ENCODE results near the gene EIF4G1. TPM values are rescaled to one million over a fixed set of nuclear protein-coding genes. Genes with fewer than 3 reads are reported as not detected.

Gene EIF4G1
- total RNA-seq, 1 donor: 245 TPM

DNA sequence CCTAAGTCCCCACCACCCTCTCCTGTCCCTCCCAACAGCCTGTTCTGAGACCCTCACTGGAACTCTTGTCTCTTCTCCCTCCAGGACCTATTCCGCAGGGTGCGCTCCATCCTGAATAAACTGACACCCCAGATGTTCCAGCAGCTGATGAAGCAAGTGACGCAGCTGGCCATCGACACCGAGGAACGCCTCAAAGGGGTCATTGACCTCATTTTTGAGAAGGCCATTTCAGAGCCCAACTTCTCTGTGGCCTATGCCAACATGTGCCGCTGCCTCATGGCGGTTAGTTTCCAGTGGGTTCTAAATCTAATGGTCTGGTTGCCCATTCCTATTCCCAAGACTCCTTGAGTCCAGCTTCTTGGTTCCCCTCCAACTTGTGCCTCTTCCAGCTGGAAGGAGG lies 9.3 kb downstream of the EIF4G1 start:
- Histone ChIP-seq H4K20me1 (ENCODE audit: insufficient read depth, low read length) (peaks cover 82% of the 10 kb centered on the region), H3K4me1 (ENCODE audit: insufficient read depth, low read length) (peaks cover 24% of the 10 kb centered on the region)
- DNase-seq (ENCODE audit: insufficient read length, low spot score, missing footprints): no peak

GRCh38 chr3:184325269-184325668 lies 10.9 kb downstream of the EIF4G1 start:
- Histone ChIP-seq H3K4me1 (ENCODE audit: insufficient read depth, low read length) (peaks cover 10% of the 10 kb centered on the region), H3K27ac (ENCODE audit: low read depth, low read length) (no peak overlapping the region), H3K79me2 (ENCODE audit: insufficient read depth, low read length) (peaks cover 93% of the 10 kb centered on the region), H3K4me3 (ENCODE audit: insufficient read depth, low read length) (no peak overlapping the region), H3K36me3 (ENCODE audit: insufficient read depth, low read length) (peaks cover 100% of the 10 kb centered on the region), H3K9me3 (ENCODE audit: low read depth, low read length) (no peaks in the 10 kb centered on the region), H3K4me2 (ENCODE audit: insufficient read depth, low read length) (no peak overlapping the region), H4K20me1 (ENCODE audit: insufficient read depth, low read length) (peaks cover 75% of the 10 kb centered on the region), H2AFZ (ENCODE audit: low read length) (no peak overlapping the region), H3K27me3 (ENCODE audit: insufficient read depth, low read length) (no peaks in the 10 kb centered on the region)
- TF ChIP-seq, protein P1, sequence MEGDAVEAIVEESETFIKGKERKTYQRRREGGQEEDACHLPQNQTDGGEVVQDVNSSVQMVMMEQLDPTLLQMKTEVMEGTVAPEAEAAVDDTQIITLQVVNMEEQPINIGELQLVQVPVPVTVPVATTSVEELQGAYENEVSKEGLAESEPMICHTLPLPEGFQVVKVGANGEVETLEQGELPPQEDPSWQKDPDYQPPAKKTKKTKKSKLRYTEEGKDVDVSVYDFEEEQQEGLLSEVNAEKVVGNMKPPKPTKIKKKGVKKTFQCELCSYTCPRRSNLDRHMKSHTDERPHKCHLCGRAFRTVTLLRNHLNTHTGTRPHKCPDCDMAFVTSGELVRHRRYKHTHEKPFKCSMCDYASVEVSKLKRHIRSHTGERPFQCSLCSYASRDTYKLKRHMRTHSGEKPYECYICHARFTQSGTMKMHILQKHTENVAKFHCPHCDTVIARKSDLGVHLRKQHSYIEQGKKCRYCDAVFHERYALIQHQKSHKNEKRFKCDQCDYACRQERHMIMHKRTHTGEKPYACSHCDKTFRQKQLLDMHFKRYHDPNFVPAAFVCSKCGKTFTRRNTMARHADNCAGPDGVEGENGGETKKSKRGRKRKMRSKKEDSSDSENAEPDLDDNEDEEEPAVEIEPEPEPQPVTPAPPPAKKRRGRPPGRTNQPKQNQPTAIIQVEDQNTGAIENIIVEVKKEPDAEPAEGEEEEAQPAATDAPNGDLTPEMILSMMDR (IDR thresholded peaks at IDR 0.05; ENCODE audit: extremely low read depth, low read depth, low read length): no peak
- DNase-seq (ENCODE audit: insufficient read length, low spot score, missing footprints): peak; percentile 61

More for the DNA sequence above, 9.3 kb downstream of the EIF4G1 start:
- Histone ChIP-seq H3K4me2 (ENCODE audit: insufficient read depth, low read length) (no peak overlapping the region), H3K27me3 (ENCODE audit: insufficient read depth, low read length) (no peaks in the 10 kb centered on the region), H3K79me2 (ENCODE audit: insufficient read depth, low read length) (peaks cover 91% of the 10 kb centered on the region), H3K36me3 (ENCODE audit: insufficient read depth, low read length) (peaks cover 89% of the 10 kb centered on the region), H2AFZ (ENCODE audit: low read length) (no peak overlapping the region), H3K4me3 (ENCODE audit: insufficient read depth, low read length) (no peak overlapping the region), H3K9me3 (ENCODE audit: low read depth, low read length) (no peaks in the 10 kb centered on the region), H3K27ac (ENCODE audit: low read depth, low read length) (no peak overlapping the region)
- TF ChIP-seq, protein P1 (IDR thresholded peaks at IDR 0.05; ENCODE audit: extremely low read depth, low read depth, low read length): no peak

GRCh38 chr3:184325715-184326369 lies 11.4 kb downstream of the EIF4G1 start:
- Histone ChIP-seq H3K36me3 (ENCODE audit: insufficient read depth, low read length) (peaks cover 98% of the 10 kb centered on the region), H2AFZ (ENCODE audit: low read length) (no peak overlapping the region), H4K20me1 (ENCODE audit: insufficient read depth, low read length) (peaks cover 69% of the 10 kb centered on the region), H3K27ac (ENCODE audit: low read depth, low read length) (no peak overlapping the region), H3K79me2 (ENCODE audit: insufficient read depth, low read length) (peaks cover 87% of the 10 kb centered on the region), H3K4me1 (ENCODE audit: insufficient read depth, low read length) (peaks cover 4% of the 10 kb centered on the region), H3K4me2 (ENCODE audit: insufficient read depth, low read length) (no peak overlapping the region), H3K27me3 (ENCODE audit: insufficient read depth, low read length) (no peaks in the 10 kb centered on the region), H3K4me3 (ENCODE audit: insufficient read depth, low read length) (no peak overlapping the region), H3K9me3 (ENCODE audit: low read depth, low read length) (no peaks in the 10 kb centered on the region)
- DNase-seq (ENCODE audit: insufficient read length, low spot score, missing footprints): peak; percentile 65
- TF ChIP-seq, protein P1 (IDR thresholded peaks at IDR 0.05; ENCODE audit: extremely low read depth, low read depth, low read length): no peak

- H3K4me3 ChIP-seq (ENCODE audit: insufficient read depth, low read length): no peak overlapping the region
- peaks cover 87% of the 10 kb centered on the region for H3K79me2 ChIP-seq (ENCODE audit: insufficient read depth, low read length)
- no peak overlapping the region for H2AFZ ChIP-seq (ENCODE audit: low read length)
- H3K36me3 ChIP-seq (ENCODE audit: insufficient read depth, low read length): peaks cover 98% of the 10 kb centered on the region
- DNase-seq (ENCODE audit: insufficient read length, low spot score, missing footprints): peak; percentile 47
- H3K27ac ChIP-seq (ENCODE audit: low read depth, low read length): no peak overlapping the region
- H4K20me1 ChIP-seq (ENCODE audit: insufficient read depth, low read length): peaks cover 68% of the 10 kb centered on the region
- TF ChIP-seq, protein P1 (IDR thresholded peaks at IDR 0.05; ENCODE audit: extremely low read depth, low read depth, low read length): no peak
- peaks cover 6% of the 10 kb centered on the region for H3K4me1 ChIP-seq (ENCODE audit: insufficient read depth, low read length)
- no peaks in the 10 kb centered on the region for H3K27me3 ChIP-seq (ENCODE audit: insufficient read depth, low read length)
- no peaks in the 10 kb centered on the region for H3K9me3 ChIP-seq (ENCODE audit: low read depth, low read length)
- no peak overlapping the region for H3K4me2 ChIP-seq (ENCODE audit: insufficient read depth, low read length)
Measured at GRCh38 chr3:184327171-184327570, 12.8 kb downstream of the EIF4G1 start.

Measured in osteoblast (primary cell).